K562 (cell line): ENCODE results near the gene CRYZL1. TPM values are rescaled to one million over a fixed set of nuclear protein-coding genes. Genes with fewer than 3 reads are reported as not detected.
A peak's percentile ranks its signal among the peaks of the same experiment; 100 is the strongest.

Experiments
- BRCA1 ChIP-seq, 2 experiments: fragments of 450-650 bp in 1 of 2; sonication (generic) in 1 of 2; formaldehyde crosslinking in 1 of 2; IDR thresholded peaks; 2 replicates each; pipeline versions ENCODE4 v1.5.0 to v1.6.1; 2017 to 2020; ENCODE audit warnings: mild to moderate bottlenecking in 1 of 2, missing genetic modification reagents in 1 of 2
- E2F1 ChIP-seq: sonication (generic); formaldehyde crosslinking; IDR thresholded peaks from 2 replicates; pipeline ENCODE4 v1.8.1; 2023; ENCODE audit warnings: mild to moderate bottlenecking, missing genetic modification reagents, moderate library complexity
- GTF2A2 ChIP-seq: IDR thresholded peaks from 2 replicates; pipeline ENCODE4 v1.6.1; 2016; ENCODE audit warnings: mild to moderate bottlenecking, missing genetic modification characterization, missing compliant biosample characterization
- KDM4B ChIP-seq, 2 experiments: fragments of 450-650 bp in 1 of 2; sonication (generic) in 1 of 2; IDR thresholded peaks; 2 replicates each; pipeline ENCODE4 v1.6.1; 2016 to 2017; ENCODE audit warnings: borderline replicate concordance in 2 of 2, antibody characterized with exemption in 1 of 2, low read depth in 1 of 2, mild to moderate bottlenecking in 1 of 2
- MBD1 ChIP-seq: fragments of 250-450 bp; sonication (Bioruptor Pico); IDR thresholded peaks from 2 replicates; pipeline ENCODE4 v1.8.0; 2022; ENCODE audit warnings: inconsistent platforms
- MBD2 ChIP-seq: sonication (generic); IDR thresholded peaks from 2 replicates; pipeline ENCODE4 v1.6.1; 2016; ENCODE audit warnings: low read depth, borderline replicate concordance
- POLR2B ChIP-seq: fragments of 450-650 bp; IDR thresholded peaks from 2 replicates; pipeline ENCODE4 v1.6.1; 2018; ENCODE audit warnings: low read depth; ENCODE audit not compliant: partially characterized antibody
- PRDM10 ChIP-seq: fragments of 450-650 bp; IDR thresholded peaks from 2 replicates; pipeline ENCODE4 v1.6.1; 2018; ENCODE audit not compliant: partially characterized antibody
- PREB ChIP-seq: sonication (generic); formaldehyde crosslinking; IDR thresholded peaks from 2 replicates; pipeline ENCODE4 v1.8.1; 2023; ENCODE audit warnings: mild to moderate bottlenecking, missing genetic modification reagents
- SUPT5H ChIP-seq: fragments of 450-650 bp; IDR thresholded peaks from 2 replicates; pipeline ENCODE4 v1.6.1; 2016
- ZBTB7A ChIP-seq: IDR thresholded peaks from 2 replicates; pipeline ENCODE4 v1.6.1; 2011; ENCODE audit warnings: low read depth, mild to moderate bottlenecking, low read length, moderate library complexity, borderline replicate concordance; ENCODE audit not compliant: control insufficient read depth
- ZC3H8 ChIP-seq: fragments of 450-650 bp; IDR thresholded peaks from 2 replicates; pipeline ENCODE4 v1.6.1; 2017
- ZNF165 ChIP-seq: fragments of 250-450 bp; sonication (Bioruptor Pico); IDR thresholded peaks from 2 replicates; pipeline ENCODE4 v1.4.0; 2020; ENCODE audit warnings: borderline replicate concordance
- ZNF174 ChIP-seq: fragments of 250-450 bp; sonication (Bioruptor Pico); IDR thresholded peaks from 2 replicates; pipeline ENCODE4 v1.4.0; 2020; ENCODE audit warnings: mild to moderate bottlenecking
- polyA plus RNA-seq, 8 experiments: library from polyadenylated mRNA; depleted of rRNA in 4 of 8; stranded (reverse) in 5 of 8; unstranded in 3 of 8; fragments of >200 nt; fragmentation: Nextera tagmentation in 2 of 8; fragmentation: Illumina TruSeq in 1 of 8; extraction: Ambion mirVana in 2 of 8; extraction: Trizol in 1 of 8; gene quantifications; 2 replicates each; pipeline versions ENCODE4 v1.2.1 to v1.2.3, GENCODE V29; 2011 to 2014; ENCODE audit warnings: inconsistent platforms in 1 of 8, missing spikeins in 1 of 8
- total RNA-seq, 7 experiments: library from RNA; depleted of rRNA in 6 of 7; stranded (reverse); fragments of >200 nt in 6 of 7; fragmentation: Illumina TruSeq in 2 of 7; extraction: Trizol in 2 of 7; gene quantifications; 2 replicates each; pipeline versions ENCODE4 v1.2.1 to v1.2.3, GENCODE V29; 2011 to 2021; ENCODE audit warnings: low replicate concordance in 1 of 7

CRYZL1 gene
- total and polyA plus RNA-seq, 9 of the 15 experiments (the other 6 are each of a cell fraction or from before 2014, with no cell fraction given): 19.9 to 98.2 (median 39.2) TPM

GRCh38 chr21:33562389-33562788, 79.2 kb downstream of the CRYZL1 start (continued):
- no peak for TF ChIP-seq PRDM10
- no peak for TF ChIP-seq ZC3H8
- TF ChIP-seq KDM4B (IDR thresholded peaks at IDR 0.05; ENCODE audit: borderline replicate concordance in 2 of 2, low read depth in 1 of 2): no peak
- peak; percentile 28; the same call in 1 of the 2 replicates for TF ChIP-seq SUPT5H
- no peak for TF ChIP-seq PREB (CRISPR knock-in tag)
- no peak for TF ChIP-seq BRCA1 (IDR thresholded peaks at IDR 0.05)
- TF ChIP-seq BRCA1 (CRISPR knock-in tag; IDR thresholded peaks at IDR 0.05): no peak
- no peak for TF ChIP-seq ZNF174 (CRISPR knock-in tag)
- TF ChIP-seq MBD2: no peak
- TF ChIP-seq MBD1 (CRISPR knock-in tag): no peak
- TF ChIP-seq ZBTB7A: no peak
- TF ChIP-seq POLR2B: peak; percentile 51
- no peak for TF ChIP-seq GTF2A2
- TF ChIP-seq ZNF165: no peak
- no peak for TF ChIP-seq E2F1 (CRISPR knock-in tag)
